PC-9 (cell line): ENCODE data around the gene GTF2F2. TPM values are rescaled to one million over a fixed set of nuclear protein-coding genes. Genes with fewer than 3 reads are reported as not detected.

Source experiments
- BruUV-seq: library from RNA; stranded (reverse); fragments of 400-500 nt; replicated peaks from 2 replicates; lab custom pipeline; 2021; lab: Mats Ljungman, UMichigan
- CTCF ChIA-PET: fragments of 300-600 bp; sonication (Branson Sonifier 250); formaldehyde crosslinking; loops from one replicate; lab custom pipeline; 2022; ENCODE audit warnings: antibody characterized with exemption; lab: Charles Lee
- POLR2A ChIA-PET: fragments of 300-600 bp; sonication (Branson Sonifier 250); formaldehyde crosslinking; loops from one replicate; lab custom pipeline; 2022; ENCODE audit warnings: antibody characterized with exemption; ENCODE audit not compliant: unreplicated experiment; lab: Charles Lee
- DNase-seq, 2 experiments: peaks; one replicate each; pipeline versions ENCODE4 v3.0.0 to v3.0.0-alpha.2; 2015 to 2022; ENCODE audit warnings: mixed read lengths in 1 of 2
- H2AFZ ChIP-seq: fragments of 200-600 bp; sonication (generic); 2 replicates; pipeline ENCODE4 v1.8.1; 2017; ENCODE audit warnings: antibody characterized with exemption
- H3F3A ChIP-seq: fragments of 200-600 bp; sonication (generic); 2 replicates; pipeline ENCODE4 v1.8.1; 2017; ENCODE audit warnings: antibody characterized with exemption, mild to moderate bottlenecking, low read depth; ENCODE audit not compliant: insufficient read depth
- H3K27ac ChIP-seq: fragments of 200-600 bp; sonication (generic); 2 replicates; pipeline ENCODE4 v1.6.1; 2016; ENCODE audit warnings: mixed run types
- H3K27me3 ChIP-seq: fragments of 200-600 bp; sonication (generic); 2 replicates; pipeline ENCODE4 v1.6.1; 2016; ENCODE audit warnings: low read depth, mixed run types; ENCODE audit not compliant: insufficient read depth
- H3K36me3 ChIP-seq: fragments of 200-600 bp; sonication (generic); 2 replicates; pipeline ENCODE4 v1.6.1; 2016; ENCODE audit warnings: low read depth, mixed run types
- H3K4me1 ChIP-seq: fragments of 200-600 bp; sonication (generic); replicated peaks from 2 replicates; pipeline ENCODE4 v1.6.1; 2016; ENCODE audit warnings: mixed run types; ENCODE audit not compliant: insufficient read depth
- H3K4me2 ChIP-seq: fragments of 200-600 bp; sonication (generic); 2 replicates; pipeline ENCODE4 v1.6.1; 2017; ENCODE audit warnings: mixed run types
- H3K4me3 ChIP-seq: fragments of 200-600 bp; sonication (generic); 2 replicates; pipeline ENCODE4 v1.6.1; 2016; ENCODE audit warnings: mixed run types
- H3K79me2 ChIP-seq: fragments of 200-600 bp; sonication (generic); 2 replicates; pipeline ENCODE4 v1.6.1; 2017; ENCODE audit warnings: low read depth, mixed run types
- H3K9me2 ChIP-seq: fragments of 200-600 bp; sonication (generic); 2 replicates; pipeline ENCODE4 v1.8.1; 2017; ENCODE audit warnings: mild to moderate bottlenecking; ENCODE audit not compliant: insufficient read depth
- H3K9me3 ChIP-seq: fragments of 200-600 bp; sonication (generic); 2 replicates; pipeline ENCODE4 v1.8.1; 2016; ENCODE audit warnings: low read depth; ENCODE audit not compliant: insufficient read depth
- H4K20me1 ChIP-seq: fragments of 200-600 bp; sonication (generic); 2 replicates; pipeline ENCODE4 v1.8.1; 2017; ENCODE audit not compliant: insufficient read depth
- EZH2 ChIP-seq: fragments of 200-600 bp; sonication (generic); IDR thresholded peaks from 2 replicates; pipeline ENCODE4 v1.8.0; 2017; ENCODE audit warnings: antibody characterized with exemption, low read depth
- intact Hi-C: fragments of 100-400 bp; cut with micrococcal nuclease; formaldehyde crosslinking; loops from one replicate; pipeline ENCODE4 v1.10.0; 2022; ENCODE audit not compliant: unreplicated experiment
- total RNA-seq: library from RNA; stranded (reverse); gene quantifications from 2 replicates; pipeline ENCODE4 v1.2.3, GENCODE V29; 2021
- TF ChIP-seq, protein P1 (sequence below): fragments of 200-600 bp; sonication (generic); conservative IDR thresholded peaks from 2 replicates; pipeline ENCODE4 v1.6.1; 2017; ENCODE audit warnings: mixed run types, antibody characterized with exemption, mild to moderate bottlenecking, moderate library complexity

Gene GTF2F2
- total RNA-seq, 1 experiment from 2014 or later: 28.8 TPM

DNA sequence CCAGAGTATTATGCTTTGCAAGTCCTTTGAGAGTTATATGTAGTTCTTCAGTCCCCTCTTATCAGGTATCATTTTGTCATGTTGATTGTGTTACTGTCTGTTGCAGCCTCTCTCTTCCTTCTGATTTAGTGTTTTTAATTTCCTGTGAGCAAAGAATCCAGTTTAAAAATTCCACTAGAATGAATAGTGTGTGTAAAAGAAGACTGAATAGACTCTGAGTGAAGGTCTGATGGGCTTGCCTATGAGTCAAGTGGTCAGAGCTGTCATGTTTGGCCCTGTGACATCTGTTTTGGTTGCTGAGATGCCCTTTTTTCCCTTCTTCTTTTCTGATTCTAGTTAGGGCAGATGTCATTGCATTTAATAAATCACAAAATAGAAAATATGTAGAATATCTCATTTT, 103.9 kb downstream of the GTF2F2 start:
- H3K27me3 ChIP-seq: no peaks in the 10 kb centered on the region
- H3K4me2 ChIP-seq: no peak overlapping the region
- ChIA-PET POLR2A (no interaction called here), CTCF (no interaction called here)
- no peak overlapping the region for H2AFZ ChIP-seq
- no peak overlapping the region for H3K27ac ChIP-seq
- H3K79me2 ChIP-seq: peaks cover 40% of the 10 kb centered on the region
- no peaks in the 10 kb centered on the region for H3K36me3 ChIP-seq
- intact Hi-C loops: no loop called here
- no TSS peak for BruUV-seq
- H3K4me1 ChIP-seq: peaks cover 15% of the 10 kb centered on the region
- H3F3A ChIP-seq: peaks cover 10% of the 10 kb centered on the region
- DNase-seq: no peak
- TF ChIP-seq EZH2: no peak
- TF ChIP-seq, protein P1, sequence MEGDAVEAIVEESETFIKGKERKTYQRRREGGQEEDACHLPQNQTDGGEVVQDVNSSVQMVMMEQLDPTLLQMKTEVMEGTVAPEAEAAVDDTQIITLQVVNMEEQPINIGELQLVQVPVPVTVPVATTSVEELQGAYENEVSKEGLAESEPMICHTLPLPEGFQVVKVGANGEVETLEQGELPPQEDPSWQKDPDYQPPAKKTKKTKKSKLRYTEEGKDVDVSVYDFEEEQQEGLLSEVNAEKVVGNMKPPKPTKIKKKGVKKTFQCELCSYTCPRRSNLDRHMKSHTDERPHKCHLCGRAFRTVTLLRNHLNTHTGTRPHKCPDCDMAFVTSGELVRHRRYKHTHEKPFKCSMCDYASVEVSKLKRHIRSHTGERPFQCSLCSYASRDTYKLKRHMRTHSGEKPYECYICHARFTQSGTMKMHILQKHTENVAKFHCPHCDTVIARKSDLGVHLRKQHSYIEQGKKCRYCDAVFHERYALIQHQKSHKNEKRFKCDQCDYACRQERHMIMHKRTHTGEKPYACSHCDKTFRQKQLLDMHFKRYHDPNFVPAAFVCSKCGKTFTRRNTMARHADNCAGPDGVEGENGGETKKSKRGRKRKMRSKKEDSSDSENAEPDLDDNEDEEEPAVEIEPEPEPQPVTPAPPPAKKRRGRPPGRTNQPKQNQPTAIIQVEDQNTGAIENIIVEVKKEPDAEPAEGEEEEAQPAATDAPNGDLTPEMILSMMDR: no peak
- H3K9me3 ChIP-seq: no peaks in the 10 kb centered on the region
- H3K4me3 ChIP-seq: no peak overlapping the region
- H3K9me2 ChIP-seq: no peaks in the 10 kb centered on the region
- H4K20me1 ChIP-seq: no peaks in the 10 kb centered on the region

DNA sequence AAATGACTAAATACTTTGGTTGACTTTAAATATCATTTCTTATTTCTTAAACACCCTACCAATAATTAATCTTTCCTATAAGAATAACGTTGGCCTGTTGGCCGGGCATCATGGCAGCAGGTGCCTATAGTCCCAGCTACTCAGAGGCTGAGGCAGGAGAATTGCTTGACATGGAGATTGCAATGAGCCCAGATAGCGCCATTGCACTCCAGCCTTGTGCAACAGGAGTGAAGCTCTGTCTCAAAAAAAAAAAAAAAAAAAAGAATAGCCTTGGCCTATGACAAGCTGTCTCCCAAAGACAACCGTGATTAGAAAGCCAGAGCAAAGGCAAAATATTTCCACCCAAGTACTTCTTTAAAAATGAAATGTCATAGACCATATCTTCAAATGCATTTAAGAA, 105.1 kb downstream of the GTF2F2 start:
- BruUV-seq: no TSS peak
- ChIA-PET POLR2A (no interaction called here), CTCF (interaction anchor here (0.6 kb wide), 1 partner anchor 529 kb away, joined by 3 read pairs; no protein-coding TSS in a partner anchor)
- peaks cover 5% of the 10 kb centered on the region; the same call in 1 of the 2 replicates for H3K4me1 ChIP-seq
- no peaks in the 10 kb centered on the region for H3K9me3 ChIP-seq
- intact Hi-C loops: no loop called here
- peaks cover 2% of the 10 kb centered on the region; the same call in 1 of the 2 replicates for H3F3A ChIP-seq
- no peak overlapping the region for H3K4me3 ChIP-seq
- no peaks in the 10 kb centered on the region for H4K20me1 ChIP-seq
- H3K9me2 ChIP-seq: no peaks in the 10 kb centered on the region
- TF ChIP-seq, protein P1: no peak
- no peak for TF ChIP-seq EZH2
- no peak overlapping the region for H3K27ac ChIP-seq
- no peak for DNase-seq
- H3K4me2 ChIP-seq: no peak overlapping the region
- no peaks in the 10 kb centered on the region for H3K27me3 ChIP-seq
- peaks cover 39% of the 10 kb centered on the region for H3K79me2 ChIP-seq
- H3K36me3 ChIP-seq: no peaks in the 10 kb centered on the region
- H2AFZ ChIP-seq: no peak overlapping the region

DNA sequence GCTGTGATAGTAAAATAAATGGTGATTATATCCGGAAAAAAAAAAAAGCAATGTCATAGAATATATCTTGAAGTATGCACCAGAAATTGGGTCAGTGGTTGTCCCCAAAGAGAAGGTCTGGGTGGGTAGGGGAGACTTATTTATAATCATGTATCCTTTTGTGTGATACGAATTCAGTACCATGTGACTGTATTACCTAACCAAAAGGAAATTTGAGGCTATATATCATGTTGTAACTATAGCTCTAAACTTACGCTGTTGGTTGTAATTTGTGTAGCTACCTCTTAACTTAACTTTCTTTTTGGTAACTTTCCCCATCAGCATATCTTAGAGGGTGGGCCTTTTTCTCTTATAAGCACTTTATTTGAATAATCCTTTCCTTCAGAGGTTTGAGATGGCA, 105.7 kb downstream of the GTF2F2 start:
- no peak overlapping the region for H3K4me2 ChIP-seq
- H3K4me3 ChIP-seq: no peak overlapping the region
- H3F3A ChIP-seq: no peaks in the 10 kb centered on the region
- DNase-seq: no peak
- no peak overlapping the region for H3K27ac ChIP-seq
- no peaks in the 10 kb centered on the region for H3K27me3 ChIP-seq
- H3K79me2 ChIP-seq: peaks cover 32% of the 10 kb centered on the region
- no peaks in the 10 kb centered on the region for H3K4me1 ChIP-seq
- TF ChIP-seq, protein P1: no peak
- TF ChIP-seq EZH2: no peak
- no TSS peak for BruUV-seq
- no peaks in the 10 kb centered on the region for H3K9me2 ChIP-seq
- no peaks in the 10 kb centered on the region for H4K20me1 ChIP-seq
- ChIA-PET POLR2A (interaction anchor here (0.5 kb wide), 1 partner anchor 9 kb away, joined by 12 read pairs; no protein-coding TSS in a partner anchor), CTCF (interaction anchor here (0.6 kb wide), 1 partner anchor 83 kb away, joined by 3 read pairs; no protein-coding TSS in a partner anchor)
- H2AFZ ChIP-seq: no peak overlapping the region
- intact Hi-C loops: no loop called here
- H3K36me3 ChIP-seq: no peaks in the 10 kb centered on the region
- no peaks in the 10 kb centered on the region for H3K9me3 ChIP-seq
